Measurements from ENCODE around the gene CES2.

DNA sequence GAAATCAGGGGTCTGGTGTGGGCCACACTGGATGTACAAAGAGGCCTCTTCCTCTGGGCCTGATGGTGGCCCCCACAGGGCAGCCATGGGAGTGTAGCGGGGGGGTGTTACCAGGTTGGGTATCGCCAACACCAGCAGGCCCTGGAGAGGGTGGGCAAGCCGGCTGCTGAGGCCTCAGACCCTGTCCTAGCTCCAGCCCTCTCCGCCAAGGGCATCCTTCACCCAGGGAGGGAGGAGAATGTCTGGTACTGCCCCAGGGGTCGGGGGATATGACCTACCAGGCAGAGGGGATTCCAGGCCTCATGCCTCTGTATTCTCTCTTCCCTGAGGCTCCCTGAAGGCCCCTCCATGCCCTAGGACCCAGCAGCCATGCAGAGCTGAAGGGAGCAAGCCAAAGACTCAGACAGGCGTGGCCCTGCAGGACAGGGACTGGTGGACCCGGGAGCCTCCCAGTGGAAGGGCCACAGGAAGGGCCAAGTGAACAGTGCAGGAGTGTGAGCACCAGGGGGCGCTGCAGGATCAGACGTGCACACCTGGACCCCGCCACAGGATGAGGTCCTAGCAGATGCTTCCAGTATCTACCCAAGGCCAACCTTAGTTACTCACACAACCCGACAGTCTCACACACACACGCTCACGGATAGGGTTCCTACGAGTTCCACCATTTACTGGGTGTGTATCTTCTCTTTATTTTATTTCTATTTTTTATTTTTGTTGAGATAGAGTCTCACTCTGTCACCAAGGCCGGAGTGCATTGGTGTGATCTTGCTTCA, 42.2 kb downstream of the CES2 start:
- TF ChIP-seq, protein P1, sequence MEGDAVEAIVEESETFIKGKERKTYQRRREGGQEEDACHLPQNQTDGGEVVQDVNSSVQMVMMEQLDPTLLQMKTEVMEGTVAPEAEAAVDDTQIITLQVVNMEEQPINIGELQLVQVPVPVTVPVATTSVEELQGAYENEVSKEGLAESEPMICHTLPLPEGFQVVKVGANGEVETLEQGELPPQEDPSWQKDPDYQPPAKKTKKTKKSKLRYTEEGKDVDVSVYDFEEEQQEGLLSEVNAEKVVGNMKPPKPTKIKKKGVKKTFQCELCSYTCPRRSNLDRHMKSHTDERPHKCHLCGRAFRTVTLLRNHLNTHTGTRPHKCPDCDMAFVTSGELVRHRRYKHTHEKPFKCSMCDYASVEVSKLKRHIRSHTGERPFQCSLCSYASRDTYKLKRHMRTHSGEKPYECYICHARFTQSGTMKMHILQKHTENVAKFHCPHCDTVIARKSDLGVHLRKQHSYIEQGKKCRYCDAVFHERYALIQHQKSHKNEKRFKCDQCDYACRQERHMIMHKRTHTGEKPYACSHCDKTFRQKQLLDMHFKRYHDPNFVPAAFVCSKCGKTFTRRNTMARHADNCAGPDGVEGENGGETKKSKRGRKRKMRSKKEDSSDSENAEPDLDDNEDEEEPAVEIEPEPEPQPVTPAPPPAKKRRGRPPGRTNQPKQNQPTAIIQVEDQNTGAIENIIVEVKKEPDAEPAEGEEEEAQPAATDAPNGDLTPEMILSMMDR (IDR thresholded peaks at IDR 0.05): peak; percentile 97 to 98 (median 98)
- peak in 2 of 3 donors; percentile 23 to 47 for TF ChIP-seq POLR2AphosphoS5 (IDR thresholded peaks at IDR 0.05)
- no peak for TF ChIP-seq POLR2A (IDR thresholded peaks at IDR 0.05)
